GM18909 (cell line): ENCODE measurements around the gene MIX23.

Experiments used
- ATAC-seq: cut with Tn5 transposase; IDR thresholded peaks from one replicate; pipeline ENCODE4 v1.9.1; 2021; ENCODE audit warnings: mild to moderate bottlenecking; ENCODE audit not compliant: unreplicated experiment, poor library complexity

MIX23 gene

GRCh38 chr3:122392868-122393844, 10.1 kb upstream of the MIX23 start:
- ATAC-seq = no peak

GRCh38 chr3:122391681-122392446, 8.8 kb upstream of the MIX23 start:
- no peak for ATAC-seq

DNA sequence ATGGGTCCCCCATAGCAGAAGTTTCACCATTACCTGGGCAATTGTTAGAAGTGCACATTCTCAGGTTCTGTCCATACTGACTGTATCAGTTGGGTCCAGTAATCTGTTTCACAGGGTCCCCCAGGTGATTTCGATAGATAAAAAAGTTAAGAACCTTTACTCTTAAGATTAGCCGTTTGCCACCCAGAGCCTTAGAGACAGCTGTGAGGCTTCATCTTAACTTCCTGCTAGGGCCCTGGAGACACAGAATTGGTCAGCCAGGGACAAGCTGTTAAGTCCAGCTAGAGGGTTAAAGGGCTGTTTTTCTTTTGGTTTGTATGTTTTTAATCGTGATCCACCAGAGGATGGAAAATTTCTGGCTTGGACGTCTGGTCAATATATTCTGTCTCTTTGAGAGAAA, 7.6 kb upstream of the MIX23 start:
- ATAC-seq = no peak

- no peak for ATAC-seq
Observed at GRCh38 chr3:122389892-122390291, 6.9 kb upstream of the MIX23 start.

GRCh38 chr3:122389197-122389596, 6.2 kb upstream of the MIX23 start:
- ATAC-seq = no peak

DNA sequence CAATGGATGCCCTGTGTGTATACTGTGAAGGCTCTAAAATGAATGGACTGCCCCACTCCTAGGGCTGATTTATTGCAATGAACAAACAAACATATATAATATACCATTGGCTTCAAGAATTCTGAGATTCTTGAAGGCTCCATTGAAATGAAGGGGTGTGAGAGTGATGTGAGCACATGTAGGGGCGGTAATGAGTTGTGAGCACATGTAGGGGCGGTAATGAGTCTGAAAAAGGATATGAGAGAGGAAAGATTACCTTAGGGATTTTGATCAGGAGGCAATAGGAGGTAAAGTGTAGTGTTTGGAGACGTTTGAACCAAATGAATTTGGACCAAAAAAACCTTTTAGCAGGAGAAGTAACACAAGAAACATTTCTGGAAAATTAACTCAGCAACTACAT, 4.7 kb upstream of the MIX23 start:
- ATAC-seq = no peak

DNA sequence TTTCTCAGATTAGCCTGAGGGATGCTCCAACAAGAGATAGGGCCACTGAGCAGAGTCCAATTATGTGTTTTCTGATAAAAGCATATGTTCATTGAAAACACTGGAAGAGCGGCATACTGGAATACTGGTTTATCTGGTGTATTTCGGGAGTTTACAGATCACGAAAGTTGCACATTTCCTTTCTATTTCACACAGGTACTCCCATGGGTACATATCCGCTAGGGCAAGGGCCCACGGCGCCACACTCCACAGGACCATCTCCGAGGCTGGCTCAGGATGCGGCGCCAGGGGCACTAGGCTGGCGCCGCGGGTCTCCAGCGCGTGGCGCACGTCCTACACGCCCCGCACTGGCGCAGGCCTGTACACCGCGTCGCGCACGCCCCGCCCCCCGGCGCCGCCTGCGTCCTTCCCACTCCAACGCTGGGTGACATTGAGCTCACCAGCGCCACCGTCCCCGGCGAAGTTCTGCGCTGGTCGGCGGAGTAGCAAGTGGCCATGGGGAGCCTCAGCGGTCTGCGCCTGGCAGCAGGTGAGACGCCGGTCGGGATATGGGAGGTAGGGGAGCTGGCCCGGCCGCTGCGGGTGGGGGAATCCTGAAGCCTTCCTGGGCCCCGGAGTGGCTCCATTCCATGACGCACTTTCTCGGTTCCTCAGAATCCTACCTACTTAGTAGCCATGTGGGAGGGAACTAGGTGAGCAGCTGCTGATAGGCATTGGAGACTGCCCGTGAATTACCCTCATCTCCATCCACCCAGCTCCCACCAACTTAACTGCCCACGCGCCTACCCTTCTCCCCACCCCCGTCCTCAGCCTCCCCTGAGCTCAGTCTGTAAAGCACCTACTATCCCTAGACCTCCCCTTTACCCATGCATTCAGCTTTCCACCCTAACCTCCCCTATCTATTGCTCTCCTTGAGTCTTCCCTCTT, 1.0 kb upstream of the MIX23 start, which contains the start of gene FAM162A:
Gene FAM162A (plus strand): TSS at position 412 of the 927 bp plus-strand sequence. CDS start 84 bp downstream, at position 496.
- peak; percentile 95 for ATAC-seq

DNA sequence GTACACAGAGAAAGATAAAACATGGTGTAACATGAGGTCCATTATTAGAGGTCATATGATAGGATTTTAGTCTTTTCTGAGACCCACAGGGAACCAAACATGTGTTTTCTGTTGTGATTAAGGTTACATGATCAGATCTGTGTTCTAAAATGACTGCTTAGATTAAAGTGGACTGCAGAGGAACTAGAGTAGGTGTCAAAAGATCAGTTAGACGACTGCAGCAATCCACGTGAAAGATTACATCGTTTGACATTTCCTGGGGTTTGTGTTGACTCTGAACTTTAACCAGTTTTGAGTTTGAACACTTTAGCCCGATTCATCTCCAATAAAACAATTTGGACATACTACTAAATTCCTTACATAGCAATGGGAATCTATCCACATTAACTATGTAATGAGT, 5.1 kb downstream of the MIX23 start:
- no peak for ATAC-seq

DNA sequence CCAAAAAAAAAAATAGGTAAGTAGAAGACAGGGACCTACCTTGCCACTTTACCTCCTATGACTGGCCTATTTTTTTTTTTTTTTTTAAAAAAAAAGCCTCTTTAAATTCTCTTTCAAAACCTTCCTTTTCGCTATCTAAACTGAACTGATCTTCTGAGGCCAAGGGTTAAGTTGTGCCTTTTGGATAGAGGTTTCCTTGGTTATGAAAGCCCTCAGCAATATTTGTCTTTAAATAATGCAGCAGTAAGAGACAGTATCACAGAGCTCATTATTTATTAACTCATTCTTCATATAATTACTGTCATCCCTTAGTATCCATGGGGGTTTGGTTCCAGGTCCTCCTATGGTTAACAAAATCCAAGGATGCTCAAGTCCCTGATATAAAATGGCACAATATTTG, 9.0 kb downstream of the MIX23 start:
- ATAC-seq = no peak

DNA sequence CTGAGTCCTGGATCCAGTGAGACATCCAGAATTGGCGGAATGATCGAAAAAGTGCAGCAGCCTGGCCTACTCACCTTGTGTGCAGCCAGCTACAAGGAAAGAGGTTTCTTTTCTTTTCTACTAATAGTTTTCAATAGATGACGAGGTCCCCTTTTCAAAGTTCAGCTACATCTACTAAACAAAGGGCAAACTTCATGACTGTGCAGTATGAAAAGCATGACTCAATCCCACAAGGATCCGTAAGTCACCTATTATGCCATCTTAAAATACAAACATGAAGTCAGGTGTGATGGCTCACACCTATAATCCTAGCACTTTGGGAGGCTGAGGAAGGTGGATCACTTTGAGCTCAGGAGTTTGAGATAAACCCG, 16.7 kb downstream of the MIX23 start:
- ATAC-seq = no peak

GRCh38 chr3:122365582-122366378, 17.3 kb downstream of the MIX23 start:
- peak; percentile 83 for ATAC-seq

DNA sequence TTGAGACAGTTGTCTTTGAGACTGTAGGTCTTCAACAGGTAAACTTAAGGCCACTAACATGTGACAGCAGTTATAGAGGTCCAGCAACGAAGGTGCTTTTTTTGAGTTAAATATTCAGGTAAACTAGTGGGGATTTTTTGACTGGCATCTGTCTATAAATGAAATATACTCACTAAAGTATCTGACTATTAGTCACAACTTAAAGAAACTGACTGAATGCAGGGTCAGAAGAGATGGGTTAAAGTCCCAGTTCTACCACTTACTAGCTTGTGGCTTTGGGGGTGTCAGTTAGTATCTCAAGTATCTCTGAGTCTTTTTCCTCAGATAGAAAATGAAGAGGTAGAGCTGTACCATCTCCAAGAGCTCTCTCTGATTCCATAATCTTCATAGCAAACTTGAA, 18.0 kb downstream of the MIX23 start:
- ATAC-seq = peak; percentile 44

- ATAC-seq = no peak
Observed at GRCh38 chr3:122364490-122364889, 18.5 kb downstream of the MIX23 start.

DNA sequence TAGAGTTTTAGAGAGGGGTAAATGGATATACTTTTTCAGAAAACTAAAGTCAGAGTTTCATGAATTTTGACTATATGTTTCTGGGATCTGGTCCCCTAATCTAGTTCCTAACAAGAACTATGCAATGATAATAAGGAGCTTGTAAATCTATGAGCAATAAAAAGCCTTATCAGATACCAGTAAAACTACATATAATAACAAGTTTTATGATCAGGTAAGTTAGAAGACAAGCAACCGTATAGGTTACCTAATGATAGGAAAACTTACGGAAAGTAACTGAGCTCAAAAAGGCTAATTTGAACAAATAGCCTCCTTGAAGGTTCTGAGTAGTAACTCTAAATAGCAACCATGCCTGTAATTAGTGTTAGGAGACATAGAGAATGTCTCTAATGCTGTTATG, 21.0 kb downstream of the MIX23 start:
- ATAC-seq = no peak

DNA sequence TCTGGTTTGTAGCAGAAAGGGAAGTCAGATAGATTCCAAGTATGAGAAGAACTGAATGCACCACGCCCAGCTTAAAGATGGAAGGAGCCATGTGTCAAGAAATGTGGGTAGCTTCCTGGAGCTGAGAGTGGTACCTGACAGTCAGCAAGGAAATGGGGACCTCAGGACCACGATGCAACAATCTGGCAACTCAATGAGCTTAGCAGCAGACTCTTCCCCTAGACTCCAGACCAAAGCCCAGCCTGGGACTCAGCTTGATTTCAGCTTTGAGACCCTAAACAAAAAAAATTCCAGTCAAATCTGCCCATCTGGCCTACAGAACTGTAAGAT, 24.4 kb downstream of the MIX23 start:
- ATAC-seq = no peak

GRCh38 chr3:122357828-122358702, 25.0 kb downstream of the MIX23 start:
- ATAC-seq = no peak

DNA sequence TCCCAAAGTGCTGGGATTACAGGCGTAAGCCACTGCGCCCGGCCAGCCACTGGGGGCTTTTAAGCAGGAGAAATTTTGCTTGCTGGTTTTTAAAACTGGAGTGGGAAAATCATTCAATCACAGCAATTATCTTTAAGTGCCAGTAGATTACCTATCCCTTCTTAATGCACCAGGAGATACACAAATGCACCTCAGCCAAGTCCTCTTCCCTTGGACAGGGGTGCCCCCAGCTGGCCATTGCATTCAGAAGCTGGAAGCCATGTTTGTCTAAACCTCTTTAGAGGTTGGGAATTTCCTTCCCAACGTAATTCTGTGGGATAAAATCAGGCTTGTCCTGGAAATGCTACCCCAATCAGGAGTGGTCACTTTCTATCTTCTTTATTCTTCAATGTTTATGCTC, 26.6 kb downstream of the MIX23 start:
- no peak for ATAC-seq

DNA sequence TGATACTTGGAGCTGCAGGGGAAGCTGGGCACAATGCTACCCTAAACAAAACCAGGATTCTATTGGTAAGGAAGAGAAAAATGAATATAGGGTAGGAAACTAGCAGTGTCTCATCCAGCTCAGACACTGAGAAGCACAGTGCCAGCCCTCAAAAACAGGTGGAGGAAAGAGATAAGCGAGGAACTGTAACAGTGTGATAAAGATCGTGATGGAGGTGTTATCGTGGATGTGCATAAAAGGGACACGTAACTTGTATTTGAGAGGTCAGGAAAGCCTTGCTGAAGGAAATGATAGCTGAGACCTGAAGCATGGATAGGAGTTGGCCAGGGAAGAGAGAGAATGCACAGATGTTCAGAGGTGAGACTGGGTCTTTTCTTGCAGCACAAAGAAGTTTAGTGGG, 27.4 kb downstream of the MIX23 start:
- no peak for ATAC-seq
